OCI-LY1 (cell line): Measurements from ENCODE around the gene STARD5.

Source experiments
- H2AFZ ChIP-seq: fragments of 200-600 bp; sonication (generic), shearing (Covaris generic); 2 replicates; pipeline ENCODE4 v1.6.0; 2014; ENCODE audit warnings: antibody characterized with exemption, mild to moderate bottlenecking, low read length
- H3F3A ChIP-seq: fragments of 200-600 bp; sonication (generic), shearing (Covaris generic); 2 replicates; pipeline ENCODE4 v1.6.0; 2014; ENCODE audit warnings: mild to moderate bottlenecking, antibody characterized with exemption, low read length, moderate library complexity; ENCODE audit not compliant: insufficient read depth
- H3K27ac ChIP-seq: fragments of 200-600 bp; sonication (generic); 2 replicates; pipeline ENCODE4 v1.5.1; 2014; ENCODE audit warnings: low read length, mixed run types, mild to moderate bottlenecking, low read depth; ENCODE audit not compliant: poor library complexity, severe bottlenecking
- H3K27me3 ChIP-seq: fragments of 200-600 bp; sonication (generic); 2 replicates; pipeline ENCODE4 v1.6.0; 2014; ENCODE audit warnings: antibody characterized with exemption, mild to moderate bottlenecking, low read length, moderate library complexity; ENCODE audit not compliant: insufficient read depth
- H3K36me3 ChIP-seq: fragments of 200-600 bp; sonication (generic); 2 replicates; pipeline ENCODE4 v1.6.1; 2014; ENCODE audit warnings: mild to moderate bottlenecking, antibody characterized with exemption, low read length, moderate library complexity, mixed read lengths; ENCODE audit not compliant: insufficient read depth
- H3K4me1 ChIP-seq: fragments of 200-600 bp; sonication (generic); 2 replicates; pipeline ENCODE4 v1.5.1; 2014; ENCODE audit warnings: mild to moderate bottlenecking, low read length, moderate library complexity; ENCODE audit not compliant: insufficient read depth, severe bottlenecking
- H3K4me2 ChIP-seq: fragments of 200-600 bp; sonication (generic), shearing (Covaris generic); 2 replicates; pipeline ENCODE4 v1.6.1; 2014; ENCODE audit warnings: low read length
- H3K4me3 ChIP-seq: fragments of 200-600 bp; sonication (generic); 2 replicates; pipeline ENCODE4 v1.5.1; 2014; ENCODE audit warnings: low read length, low read depth, mild to moderate bottlenecking, mixed read lengths; ENCODE audit not compliant: poor library complexity, severe bottlenecking
- H3K79me2 ChIP-seq: fragments of 200-600 bp; shearing (Covaris generic); 2 replicates; pipeline ENCODE4 v1.6.1; 2016; ENCODE audit warnings: mixed run types, low read length, mixed read lengths; ENCODE audit not compliant: insufficient read depth
- H3K9ac ChIP-seq: fragments of 200-600 bp; sonication (generic), shearing (Covaris generic); 2 replicates; pipeline ENCODE4 v1.6.1; 2014; ENCODE audit warnings: mild to moderate bottlenecking, low read length, mixed read lengths
- H3K9me2 ChIP-seq: fragments of 200-600 bp; sonication (generic), shearing (Covaris generic); 2 replicates; pipeline ENCODE4 v1.6.1; 2014; ENCODE audit warnings: low read depth, mild to moderate bottlenecking, low read length, mixed read lengths
- H3K9me3 ChIP-seq: fragments of 200-600 bp; shearing (Covaris generic); 2 replicates; pipeline ENCODE4 v1.6.1; 2014; ENCODE audit warnings: low read length, mixed read lengths
- H4K20me1 ChIP-seq: fragments of 200-600 bp; sonication (generic), shearing (Covaris generic); 2 replicates; pipeline ENCODE4 v1.6.0; 2016; ENCODE audit warnings: mild to moderate bottlenecking, low read length; ENCODE audit not compliant: insufficient read depth
- EZH2 ChIP-seq: fragments of 200-600 bp; sonication (generic), shearing (Covaris generic); IDR thresholded peaks from 2 replicates; pipeline ENCODE4 v1.8.0; 2017; ENCODE audit warnings: borderline replicate concordance, mixed run types, mild to moderate bottlenecking, antibody characterized with exemption, low read length, moderate library complexity, mixed read lengths
- TF ChIP-seq, protein P1 (sequence below): fragments of 200-600 bp; sonication (generic), shearing (Covaris generic); IDR thresholded peaks from 2 replicates; pipeline ENCODE4 v1.5.1; 2017; ENCODE audit warnings: mild to moderate bottlenecking, antibody characterized with exemption, low read length, moderate library complexity, mixed read lengths

Gene STARD5

GRCh38 chr15:81301815-81302399 lies 22.0 kb downstream of the STARD5 start:
- Histone ChIP-seq H2AFZ (no peak overlapping the region), H3K27me3 (no peaks in the 10 kb centered on the region), H3K36me3 (peaks cover 79% of the 10 kb centered on the region), H3K4me1 (peaks cover 79% of the 10 kb centered on the region), H3K79me2 (peaks cover 14% of the 10 kb centered on the region), H3K4me2 (peak overlapping the region; percentile 89), H3F3A (no peaks in the 10 kb centered on the region), H3K27ac (peak overlapping the region; percentile 96), H3K9ac (peak overlapping the region; percentile 5; the same call in 1 of the 2 replicates), H3K4me3 (peak overlapping the region; percentile 68), H3K9me2 (no peaks in the 10 kb centered on the region), H3K9me3 (no peaks in the 10 kb centered on the region), H4K20me1 (no peaks in the 10 kb centered on the region)
- TF ChIP-seq, protein P1, sequence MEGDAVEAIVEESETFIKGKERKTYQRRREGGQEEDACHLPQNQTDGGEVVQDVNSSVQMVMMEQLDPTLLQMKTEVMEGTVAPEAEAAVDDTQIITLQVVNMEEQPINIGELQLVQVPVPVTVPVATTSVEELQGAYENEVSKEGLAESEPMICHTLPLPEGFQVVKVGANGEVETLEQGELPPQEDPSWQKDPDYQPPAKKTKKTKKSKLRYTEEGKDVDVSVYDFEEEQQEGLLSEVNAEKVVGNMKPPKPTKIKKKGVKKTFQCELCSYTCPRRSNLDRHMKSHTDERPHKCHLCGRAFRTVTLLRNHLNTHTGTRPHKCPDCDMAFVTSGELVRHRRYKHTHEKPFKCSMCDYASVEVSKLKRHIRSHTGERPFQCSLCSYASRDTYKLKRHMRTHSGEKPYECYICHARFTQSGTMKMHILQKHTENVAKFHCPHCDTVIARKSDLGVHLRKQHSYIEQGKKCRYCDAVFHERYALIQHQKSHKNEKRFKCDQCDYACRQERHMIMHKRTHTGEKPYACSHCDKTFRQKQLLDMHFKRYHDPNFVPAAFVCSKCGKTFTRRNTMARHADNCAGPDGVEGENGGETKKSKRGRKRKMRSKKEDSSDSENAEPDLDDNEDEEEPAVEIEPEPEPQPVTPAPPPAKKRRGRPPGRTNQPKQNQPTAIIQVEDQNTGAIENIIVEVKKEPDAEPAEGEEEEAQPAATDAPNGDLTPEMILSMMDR: no peak
- TF ChIP-seq EZH2: no peak

DNA sequence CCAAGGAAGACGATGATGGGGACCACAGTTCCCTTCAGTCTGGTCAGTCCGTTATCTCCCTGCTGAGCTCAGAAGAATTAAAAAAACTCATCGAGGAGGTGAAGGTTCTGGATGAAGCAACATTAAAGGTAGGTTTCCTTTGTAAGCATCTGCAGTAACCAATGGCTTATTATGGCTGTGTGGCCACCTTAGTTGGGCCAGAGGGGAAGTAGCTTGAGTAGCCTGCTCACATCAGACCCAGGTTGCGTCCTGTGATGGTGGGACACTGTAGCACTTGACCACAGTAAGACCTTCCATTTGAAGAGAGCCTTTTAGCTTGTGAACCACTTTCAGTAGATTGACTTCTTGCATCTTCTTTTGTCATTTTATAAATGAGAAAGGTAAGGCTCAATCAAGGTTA lies 22.6 kb downstream of the STARD5 start:
- H3F3A ChIP-seq: no peaks in the 10 kb centered on the region
- no peak overlapping the region for H2AFZ ChIP-seq
- H4K20me1 ChIP-seq: no peaks in the 10 kb centered on the region
- peak overlapping the region; percentile 96 for H3K27ac ChIP-seq
- H3K4me2 ChIP-seq: peak overlapping the region; percentile 89
- H3K9ac ChIP-seq: no peak overlapping the region; the same call in 1 of the 2 replicates
- no peak for TF ChIP-seq EZH2
- TF ChIP-seq, protein P1: no peak
- H3K4me3 ChIP-seq: peak overlapping the region; percentile 68
- peaks cover 84% of the 10 kb centered on the region for H3K4me1 ChIP-seq
- H3K36me3 ChIP-seq: peaks cover 73% of the 10 kb centered on the region
- H3K9me2 ChIP-seq: no peaks in the 10 kb centered on the region
- no peaks in the 10 kb centered on the region for H3K9me3 ChIP-seq
- H3K79me2 ChIP-seq: peaks cover 15% of the 10 kb centered on the region
- H3K27me3 ChIP-seq: no peaks in the 10 kb centered on the region

- H3F3A ChIP-seq: no peaks in the 10 kb centered on the region
- H3K4me3 ChIP-seq: peak overlapping the region; percentile 68
- TF ChIP-seq EZH2: no peak
- TF ChIP-seq, protein P1: no peak
- peak overlapping the region; percentile 89 for H3K4me2 ChIP-seq
- H3K9ac ChIP-seq: peak overlapping the region; percentile 77
- peak overlapping the region; percentile 96 for H3K27ac ChIP-seq
- H3K4me1 ChIP-seq: peaks cover 99% of the 10 kb centered on the region
- H4K20me1 ChIP-seq: no peaks in the 10 kb centered on the region
- H2AFZ ChIP-seq: no peak overlapping the region
- H3K27me3 ChIP-seq: no peaks in the 10 kb centered on the region
- peaks cover 15% of the 10 kb centered on the region for H3K79me2 ChIP-seq
- H3K36me3 ChIP-seq: peaks cover 57% of the 10 kb centered on the region
- no peaks in the 10 kb centered on the region for H3K9me2 ChIP-seq
- no peaks in the 10 kb centered on the region for H3K9me3 ChIP-seq
Measured at GRCh38 chr15:81299630-81300273, 24.2 kb downstream of the STARD5 start.
